ENCODE results near the gene PHLDB1. TPM values are rescaled to one million over a fixed set of nuclear protein-coding genes. Genes with fewer than 3 reads are reported as not detected.
"Not testable (repeated sequence)": the region's sequence is repeated elsewhere in the genome, so short reads cannot be mapped to it uniquely, and the experiment has no call there.

Gene PHLDB1
- polyA plus RNA-seq, 1 donor (not counting 4 experiments of a cell fraction or from before 2014, with no cell fraction given): 35.0 TPM

DNA sequence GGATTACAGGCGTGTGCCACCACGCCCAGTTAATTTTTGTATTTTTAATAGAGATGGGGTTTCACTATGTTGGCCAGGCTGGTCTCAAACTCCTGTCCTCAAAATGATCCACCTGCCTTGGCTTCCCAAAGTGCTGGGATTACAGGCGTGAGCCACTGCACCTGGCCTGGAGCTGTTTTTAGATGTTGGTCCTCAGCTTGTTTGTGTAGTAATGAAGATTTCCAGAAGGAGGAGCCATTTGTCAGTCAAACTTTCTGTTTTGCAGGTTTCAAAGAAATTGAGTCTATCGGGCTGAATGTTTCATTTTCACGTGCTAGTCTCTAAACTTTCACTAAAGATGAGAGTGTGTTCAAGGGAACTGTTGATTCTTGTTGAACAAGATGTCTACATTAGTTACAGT is 12.4 kb upstream of the PHLDB1 start:
- H3K27ac ChIP-seq (ENCODE audit: control insufficient read depth, insufficient read depth, low read length); H2AFZ ChIP-seq (ENCODE audit: control insufficient read depth, low read length); H3K4me3 ChIP-seq (ENCODE audit: control insufficient read depth in 2 of 3, extremely low read depth in 1 of 3, insufficient read depth in 2 of 3, low read depth in 1 of 3, low read length in 3 of 3); H3K9ac ChIP-seq (ENCODE audit: control insufficient read depth, extremely low read depth, insufficient read depth, low read length); dilution Hi-C loops (cut with MboI; ENCODE audit: extremely low pct_ligation_motif_present, low sequenced_read_pairs); H3K4me1 ChIP-seq (ENCODE audit: control insufficient read depth, extremely low read depth, insufficient read depth, low read length); H4K20me1 ChIP-seq (ENCODE audit: control insufficient read depth, extremely low read depth, insufficient read depth, low read length); DNase-seq (ENCODE audit: low read depth, low spot score); H3K9me1 ChIP-seq (ENCODE audit: control insufficient read depth, extremely low read depth, insufficient read depth, low read length); H3K79me2 ChIP-seq (ENCODE audit: control insufficient read depth, insufficient read depth, low read length); H3K4me2 ChIP-seq (ENCODE audit: control insufficient read depth, extremely low read depth, insufficient read depth, low read depth, low read length); H3K9me3 ChIP-seq (ENCODE audit: control insufficient read depth, low read depth, low read length); FAIRE-seq; H3K27me3 ChIP-seq (ENCODE audit: control insufficient read depth, extremely low read depth, insufficient read depth, low read length): not testable (repeated sequence)
- peaks cover 32 to 41% of the 10 kb centered on the region in 2 experiments for H3K36me3 ChIP-seq (ENCODE audit: control insufficient read depth in 2 of 2, extremely low read depth in 1 of 2, insufficient read depth in 2 of 2, low read length in 2 of 2)
- TF ChIP-seq, protein P1, sequence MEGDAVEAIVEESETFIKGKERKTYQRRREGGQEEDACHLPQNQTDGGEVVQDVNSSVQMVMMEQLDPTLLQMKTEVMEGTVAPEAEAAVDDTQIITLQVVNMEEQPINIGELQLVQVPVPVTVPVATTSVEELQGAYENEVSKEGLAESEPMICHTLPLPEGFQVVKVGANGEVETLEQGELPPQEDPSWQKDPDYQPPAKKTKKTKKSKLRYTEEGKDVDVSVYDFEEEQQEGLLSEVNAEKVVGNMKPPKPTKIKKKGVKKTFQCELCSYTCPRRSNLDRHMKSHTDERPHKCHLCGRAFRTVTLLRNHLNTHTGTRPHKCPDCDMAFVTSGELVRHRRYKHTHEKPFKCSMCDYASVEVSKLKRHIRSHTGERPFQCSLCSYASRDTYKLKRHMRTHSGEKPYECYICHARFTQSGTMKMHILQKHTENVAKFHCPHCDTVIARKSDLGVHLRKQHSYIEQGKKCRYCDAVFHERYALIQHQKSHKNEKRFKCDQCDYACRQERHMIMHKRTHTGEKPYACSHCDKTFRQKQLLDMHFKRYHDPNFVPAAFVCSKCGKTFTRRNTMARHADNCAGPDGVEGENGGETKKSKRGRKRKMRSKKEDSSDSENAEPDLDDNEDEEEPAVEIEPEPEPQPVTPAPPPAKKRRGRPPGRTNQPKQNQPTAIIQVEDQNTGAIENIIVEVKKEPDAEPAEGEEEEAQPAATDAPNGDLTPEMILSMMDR (optimal IDR thresholded peaks at IDR 0.05 in 1 of 3, IDR thresholded peaks at IDR 0.05 in 1 of 3, conservative IDR thresholded peaks at IDR 0.05 in 1 of 3; ENCODE audit: extremely low read depth in 1 of 3, insufficient read depth in 2 of 3, low read length in 3 of 3): peak; percentile 11 to 49 (median 20)

DNA sequence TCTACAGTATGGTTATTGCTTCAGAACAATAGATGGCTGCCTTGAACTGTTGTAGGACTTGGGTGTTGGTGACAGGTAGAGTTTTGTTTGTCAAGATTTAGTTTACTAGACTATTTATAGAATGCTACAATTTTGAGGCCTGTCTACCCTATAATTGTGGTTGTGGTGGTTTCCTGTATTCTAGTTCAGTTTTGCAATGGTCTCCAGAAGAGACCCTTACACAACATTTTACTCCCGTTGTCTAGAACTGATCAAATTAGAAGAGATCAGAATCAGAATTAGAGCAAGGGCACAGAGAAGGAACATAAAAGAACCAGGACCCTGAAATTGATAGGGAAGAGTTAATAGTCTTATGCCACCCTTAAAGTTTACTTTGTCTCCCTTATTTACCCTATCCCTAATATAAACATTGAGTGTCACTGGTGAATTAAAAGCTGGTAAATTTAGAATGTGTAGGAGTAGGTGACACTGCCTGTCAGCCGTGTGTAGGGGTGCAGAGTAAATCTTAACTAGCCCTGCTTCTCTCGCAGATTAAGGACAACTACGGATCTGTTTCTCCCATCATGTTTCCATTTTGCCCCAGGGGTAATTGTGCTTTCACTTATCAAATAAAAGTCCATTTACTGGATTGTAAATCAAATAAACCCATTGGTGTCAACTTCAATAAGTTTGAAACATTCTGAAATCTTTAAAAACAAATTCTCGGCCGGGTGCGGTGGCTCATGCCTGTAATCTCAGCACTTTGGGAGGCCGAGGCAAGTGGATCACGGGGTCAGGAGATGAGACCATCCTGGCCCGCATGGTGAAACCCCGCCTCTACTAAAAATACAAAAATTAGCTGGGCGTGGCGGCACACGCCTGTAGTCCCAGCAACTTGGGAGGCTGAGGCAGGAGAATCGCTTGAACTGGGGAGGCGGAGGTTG is 10.9 kb upstream of the PHLDB1 start:
- H3K9ac ChIP-seq (ENCODE audit: control insufficient read depth, extremely low read depth, insufficient read depth, low read length): no peak overlapping the region
- FAIRE-seq (no peak), DNase-seq (ENCODE audit: low read depth, low spot score) (no peak)
- no peaks in the 10 kb centered on the region for H3K79me2 ChIP-seq (ENCODE audit: control insufficient read depth, insufficient read depth, low read length)
- peaks cover 29 to 34% of the 10 kb centered on the region in 2 experiments for H3K36me3 ChIP-seq (ENCODE audit: control insufficient read depth in 2 of 2, extremely low read depth in 1 of 2, insufficient read depth in 2 of 2, low read length in 2 of 2)
- H3K27me3 ChIP-seq (ENCODE audit: control insufficient read depth, extremely low read depth, insufficient read depth, low read length): no peaks in the 10 kb centered on the region
- H3K4me3 ChIP-seq (ENCODE audit: control insufficient read depth in 2 of 3, extremely low read depth in 1 of 3, insufficient read depth in 2 of 3, low read depth in 1 of 3, low read length in 3 of 3): no peak overlapping the region
- no peak overlapping the region for H3K27ac ChIP-seq (ENCODE audit: control insufficient read depth, insufficient read depth, low read length)
- H3K9me1 ChIP-seq (ENCODE audit: control insufficient read depth, extremely low read depth, insufficient read depth, low read length): no peaks in the 10 kb centered on the region
- H3K4me1 ChIP-seq (ENCODE audit: control insufficient read depth, extremely low read depth, insufficient read depth, low read length): no peaks in the 10 kb centered on the region
- no peaks in the 10 kb centered on the region for H4K20me1 ChIP-seq (ENCODE audit: control insufficient read depth, extremely low read depth, insufficient read depth, low read length)
- dilution Hi-C loops (cut with MboI; ENCODE audit: extremely low pct_ligation_motif_present, low sequenced_read_pairs): no loop called here
- H2AFZ ChIP-seq (ENCODE audit: control insufficient read depth, low read length): no peak overlapping the region
- no peak for TF ChIP-seq EZH2 (IDR thresholded peaks at IDR 0.05; ENCODE audit: low read length)
- TF ChIP-seq, protein P1 (optimal IDR thresholded peaks at IDR 0.05 in 1 of 3, IDR thresholded peaks at IDR 0.05 in 1 of 3, conservative IDR thresholded peaks at IDR 0.05 in 1 of 3; ENCODE audit: extremely low read depth in 1 of 3, insufficient read depth in 2 of 3, low read length in 3 of 3): no peak
- H3K4me2 ChIP-seq (ENCODE audit: control insufficient read depth, extremely low read depth, insufficient read depth, low read depth, low read length): no peak overlapping the region
- no peaks in the 10 kb centered on the region for H3K9me3 ChIP-seq (ENCODE audit: control insufficient read depth, low read depth, low read length)

All from keratinocyte (primary cell).